HG03066 (cell line): ENCODE data around the gene VAC14.
A peak's percentile ranks its signal among the peaks of the same experiment; 100 is the strongest.
"Not testable (repeated sequence)": the region's sequence is repeated elsewhere in the genome, so short reads cannot be mapped to it uniquely, and the experiment has no call there.

ENCODE experiments used
- ATAC-seq: cut with Tn5 transposase; IDR thresholded peaks from one replicate; pipeline ENCODE4 v1.9.1; 2021; ENCODE audit warnings: low read depth; ENCODE audit not compliant: unreplicated experiment

The VAC14 gene

DNA sequence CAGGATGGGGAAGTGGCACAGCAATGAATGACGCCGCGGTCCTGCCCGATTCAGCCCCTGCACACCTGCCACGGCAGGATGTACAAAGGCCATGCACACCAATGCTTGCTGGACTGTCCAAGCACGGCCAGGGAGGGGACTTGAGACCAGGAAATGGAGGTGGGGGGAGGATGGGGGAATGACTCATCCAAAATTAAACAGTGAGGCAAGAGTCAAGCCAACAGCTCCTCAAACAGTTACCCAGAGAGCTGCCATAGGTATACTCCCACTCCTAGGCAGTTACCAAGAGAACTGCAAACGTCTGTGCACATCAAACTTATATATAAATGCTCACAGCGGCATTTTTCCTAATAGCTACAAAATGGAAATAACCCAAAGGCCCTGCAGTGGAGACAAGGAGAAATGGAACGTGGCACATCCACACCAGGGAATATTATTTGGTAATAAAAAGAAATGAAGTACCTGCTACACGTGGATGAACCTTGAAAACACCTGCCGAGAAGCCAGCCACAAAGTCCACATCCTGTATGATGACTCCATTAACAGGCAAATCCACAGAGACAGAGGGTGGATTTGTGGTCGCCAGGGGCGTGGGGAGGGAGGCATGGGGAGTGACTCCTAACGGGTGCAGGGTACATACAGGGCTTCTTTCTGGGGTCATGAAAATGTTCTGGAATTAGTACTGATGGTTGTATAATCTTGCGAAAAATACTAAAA, 54.1 kb downstream of the VAC14 start:
- ATAC-seq: no peak

DNA sequence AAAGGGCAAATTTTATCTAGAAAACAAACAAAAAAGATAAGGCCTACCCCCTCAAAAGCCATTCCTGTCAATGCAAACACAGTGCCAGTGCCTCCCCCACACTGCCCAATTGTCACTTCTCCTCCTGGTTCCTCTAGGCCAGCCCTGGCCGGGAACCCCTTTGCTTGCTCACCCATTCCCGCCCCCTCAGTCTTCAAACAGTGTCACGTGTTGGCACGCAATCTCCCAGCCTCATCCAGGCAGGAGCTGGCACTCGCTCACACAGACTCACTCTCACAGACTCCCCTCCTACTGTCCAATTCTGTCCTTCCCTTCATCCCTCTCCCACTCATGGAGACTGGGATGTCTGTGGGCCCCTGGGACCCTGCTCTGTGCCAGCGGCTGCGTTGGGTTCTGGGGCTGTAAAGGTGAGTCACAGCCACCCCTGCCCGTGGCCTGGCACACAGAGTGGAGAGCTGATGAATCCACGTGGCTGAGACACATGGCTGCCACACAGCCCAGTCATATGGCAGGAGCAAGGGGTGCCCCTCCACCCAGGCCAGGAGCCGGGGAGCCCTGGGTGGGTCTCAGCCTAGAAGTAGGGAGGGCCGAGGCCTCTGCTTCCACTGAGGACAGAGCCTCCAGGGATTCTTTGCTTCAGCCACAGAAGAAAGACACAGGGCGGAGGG, 54.8 kb downstream of the VAC14 start:
- ATAC-seq: no peak

DNA sequence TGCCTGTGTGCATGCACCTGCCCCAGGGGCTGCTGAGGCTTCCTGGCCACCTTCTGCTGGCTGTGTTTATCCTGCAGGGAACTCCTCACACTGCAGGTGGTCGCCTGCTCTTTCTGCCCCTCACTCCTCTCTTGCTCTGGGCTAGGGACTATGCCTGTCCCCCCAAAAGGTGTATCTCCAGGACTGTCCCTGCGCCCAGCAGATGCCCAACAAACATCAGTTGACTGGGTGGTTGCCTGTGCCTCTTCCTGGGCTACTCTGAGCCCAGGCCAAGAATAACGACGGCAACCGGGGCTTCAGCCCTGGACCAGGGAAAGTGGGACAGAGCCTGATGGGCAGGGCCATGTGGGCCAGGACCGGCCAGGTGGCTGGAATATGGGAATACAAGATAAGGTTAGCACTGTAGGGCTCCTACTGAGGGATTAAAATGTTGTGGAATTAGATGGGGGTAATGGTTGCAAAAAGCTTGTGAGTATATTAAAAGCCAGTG, 55.4 kb downstream of the VAC14 start:
- ATAC-seq: no peak

DNA sequence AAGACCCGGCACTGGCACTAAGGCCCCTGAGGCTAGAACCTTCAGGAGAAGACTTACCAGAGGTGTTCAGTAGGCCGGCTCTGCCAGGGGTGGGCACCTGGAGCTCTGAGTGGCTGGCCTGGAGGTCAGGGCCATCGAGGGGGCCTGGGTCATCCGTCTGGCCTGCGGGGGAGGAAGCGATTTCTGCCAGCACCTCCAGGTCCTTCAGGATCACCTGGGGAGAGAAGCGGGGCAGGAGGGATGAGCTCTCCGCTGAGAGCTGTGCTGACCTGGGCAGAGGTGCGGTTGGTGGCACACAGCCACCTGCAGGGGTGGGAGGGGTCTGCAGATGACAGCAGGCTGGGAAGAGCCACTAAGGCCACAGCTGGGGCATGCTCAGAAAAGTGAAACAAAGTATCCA, 56.6 kb downstream of the VAC14 start:
- ATAC-seq: no peak

DNA sequence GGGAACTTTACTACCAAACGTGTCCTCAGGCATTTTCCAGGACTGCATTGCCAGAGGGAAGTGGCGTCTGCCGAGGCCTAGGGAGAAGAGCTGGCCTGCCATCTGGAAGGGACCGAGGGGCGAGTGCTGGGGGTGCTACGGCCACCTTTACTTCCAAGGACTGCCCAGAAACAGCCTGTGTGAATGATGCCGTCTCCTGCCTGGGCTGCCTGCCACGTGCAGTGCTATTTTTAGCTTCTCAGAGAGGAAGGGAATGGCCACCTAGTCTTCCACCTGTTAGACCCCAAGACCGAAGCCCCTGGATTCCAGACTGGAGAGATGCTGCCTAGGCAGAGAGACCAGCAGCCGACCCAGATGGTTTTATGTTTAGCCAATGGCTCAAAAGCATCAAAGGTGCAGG, 57.2 kb downstream of the VAC14 start:
- no peak for ATAC-seq

DNA sequence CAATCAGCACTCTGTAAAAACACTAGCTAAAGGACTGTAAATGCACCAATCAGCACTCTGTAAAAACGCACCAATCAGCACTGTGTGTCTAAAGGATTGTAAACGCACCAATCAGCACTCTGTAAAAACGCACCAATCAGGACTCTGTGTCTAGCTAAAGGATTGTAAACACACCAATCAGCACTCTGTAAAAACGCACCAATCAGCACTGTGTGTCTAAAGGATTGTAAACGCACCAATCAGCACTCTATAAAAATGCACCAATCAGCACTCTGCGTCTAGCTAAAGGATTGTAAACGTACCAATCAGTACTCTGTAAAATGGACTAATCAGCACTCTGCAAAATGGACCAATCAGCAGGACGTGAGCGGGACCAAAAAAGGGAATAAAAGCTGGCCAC, 58.0 kb downstream of the VAC14 start:
- not testable (repeated sequence) for ATAC-seq

DNA sequence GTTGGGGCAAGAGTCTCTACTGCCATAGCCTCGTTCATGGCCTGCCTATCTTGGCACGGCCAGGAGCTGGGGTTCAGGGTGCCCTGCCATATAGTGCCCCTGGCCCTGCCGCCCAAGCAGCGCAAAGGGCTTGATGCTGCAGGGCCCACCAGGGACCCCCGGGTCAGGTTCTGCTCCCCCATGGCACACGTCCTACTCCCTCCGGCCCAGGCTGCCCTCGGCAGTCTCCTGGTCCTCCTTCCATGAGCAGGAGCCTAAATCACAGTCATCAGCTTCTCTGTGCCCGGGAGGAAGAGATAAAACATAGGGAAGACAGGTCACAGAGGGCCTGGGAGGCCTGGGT, 59.2 kb downstream of the VAC14 start:
- no peak for ATAC-seq

DNA sequence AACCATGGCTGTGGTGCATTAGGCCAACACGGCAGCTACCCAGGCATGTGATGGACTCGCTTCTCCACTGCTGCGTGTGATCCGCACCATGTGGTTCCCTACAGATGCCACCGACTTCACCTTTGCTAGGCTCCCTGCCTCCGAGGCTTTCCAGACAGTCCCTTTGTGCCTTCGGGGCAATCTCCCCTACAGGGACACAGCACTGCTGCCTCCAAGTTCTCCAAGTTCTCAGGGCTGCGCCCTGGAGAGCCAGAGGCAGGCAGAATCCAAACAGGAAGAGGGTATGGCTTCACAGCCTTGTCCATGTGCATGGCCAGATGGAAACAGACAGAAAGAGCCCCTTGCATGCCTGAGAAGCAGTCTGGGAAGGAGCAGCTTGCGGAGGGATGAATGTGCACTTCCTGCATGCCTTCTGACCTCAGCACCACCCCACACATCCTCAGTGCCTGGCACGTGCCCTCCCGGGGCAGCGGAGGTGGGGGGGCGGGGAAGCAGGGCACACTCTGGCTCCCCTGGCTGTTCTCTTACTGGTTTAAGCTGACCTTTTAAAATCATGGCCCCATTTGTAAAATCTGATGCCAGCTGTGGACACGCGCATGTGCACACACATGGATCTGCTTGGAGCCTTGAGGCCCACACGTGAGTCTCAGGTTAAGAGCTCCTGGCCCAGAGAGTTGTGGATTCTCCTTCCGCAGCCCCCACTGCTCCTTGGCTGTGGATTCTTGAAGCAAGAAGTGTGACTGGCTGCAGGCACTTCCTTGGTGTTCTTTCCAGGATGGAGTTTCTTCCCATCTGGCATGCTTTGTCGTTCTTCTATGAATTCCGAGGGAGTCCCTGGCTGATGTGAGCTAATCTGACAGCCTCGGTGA, 59.8 kb downstream of the VAC14 start:
- no peak for ATAC-seq

DNA sequence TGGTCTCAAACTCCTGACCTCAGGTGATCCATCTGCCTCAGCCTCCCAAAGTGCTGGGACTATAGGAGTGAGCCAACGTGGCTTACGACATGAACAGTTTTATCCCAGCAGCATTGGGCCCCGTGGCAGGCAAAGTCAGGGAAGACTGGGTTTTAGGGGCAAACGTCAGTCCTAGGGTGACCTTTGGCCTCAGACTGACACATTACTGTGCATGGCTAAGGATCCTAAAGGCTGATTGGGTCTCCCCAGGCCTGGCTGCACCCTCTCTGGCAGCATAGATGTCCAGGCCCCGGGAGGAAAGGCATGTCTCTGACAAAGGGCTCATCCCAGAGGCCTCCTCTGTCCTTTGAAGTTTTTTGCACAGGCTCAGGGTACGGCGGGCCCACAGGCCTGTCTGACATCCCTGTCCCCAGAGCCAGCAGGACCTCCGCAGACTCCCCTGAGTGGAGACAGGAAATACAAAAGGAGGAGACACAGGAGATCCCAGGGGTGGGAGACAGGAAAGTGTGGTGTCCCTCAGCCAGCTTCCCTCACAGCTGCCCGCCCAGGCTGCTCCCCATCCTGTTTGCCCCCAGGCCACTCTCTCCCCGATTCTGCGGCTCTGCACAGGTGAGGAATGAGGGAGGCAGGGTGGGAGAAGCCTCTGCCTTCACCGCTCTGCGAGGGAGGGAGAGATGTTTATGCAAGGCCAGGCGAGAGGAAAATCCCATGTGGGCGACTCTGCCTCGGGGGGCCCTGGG, 60.6 kb downstream of the VAC14 start:
- no peak for ATAC-seq

DNA sequence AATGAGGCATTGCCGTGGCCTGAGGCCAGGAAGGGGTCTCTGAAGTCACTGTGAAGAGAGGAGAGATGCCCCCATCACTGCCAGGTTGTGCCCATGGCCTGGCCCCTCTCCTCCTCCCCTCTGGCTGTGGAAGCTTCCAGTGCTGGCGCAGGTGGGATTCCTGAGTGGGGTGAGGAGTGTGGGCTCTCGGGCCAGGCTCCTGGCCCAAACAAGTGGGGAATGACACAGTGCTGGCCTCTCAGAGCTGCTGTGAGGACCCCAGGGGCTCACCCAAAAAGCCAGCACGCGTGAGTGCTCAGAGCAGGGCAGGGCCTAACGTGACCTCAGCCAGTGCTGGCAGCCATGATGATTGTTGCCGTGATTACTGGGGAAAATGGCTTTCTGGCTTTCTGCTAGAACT, 61.6 kb downstream of the VAC14 start:
- no peak for ATAC-seq

DNA sequence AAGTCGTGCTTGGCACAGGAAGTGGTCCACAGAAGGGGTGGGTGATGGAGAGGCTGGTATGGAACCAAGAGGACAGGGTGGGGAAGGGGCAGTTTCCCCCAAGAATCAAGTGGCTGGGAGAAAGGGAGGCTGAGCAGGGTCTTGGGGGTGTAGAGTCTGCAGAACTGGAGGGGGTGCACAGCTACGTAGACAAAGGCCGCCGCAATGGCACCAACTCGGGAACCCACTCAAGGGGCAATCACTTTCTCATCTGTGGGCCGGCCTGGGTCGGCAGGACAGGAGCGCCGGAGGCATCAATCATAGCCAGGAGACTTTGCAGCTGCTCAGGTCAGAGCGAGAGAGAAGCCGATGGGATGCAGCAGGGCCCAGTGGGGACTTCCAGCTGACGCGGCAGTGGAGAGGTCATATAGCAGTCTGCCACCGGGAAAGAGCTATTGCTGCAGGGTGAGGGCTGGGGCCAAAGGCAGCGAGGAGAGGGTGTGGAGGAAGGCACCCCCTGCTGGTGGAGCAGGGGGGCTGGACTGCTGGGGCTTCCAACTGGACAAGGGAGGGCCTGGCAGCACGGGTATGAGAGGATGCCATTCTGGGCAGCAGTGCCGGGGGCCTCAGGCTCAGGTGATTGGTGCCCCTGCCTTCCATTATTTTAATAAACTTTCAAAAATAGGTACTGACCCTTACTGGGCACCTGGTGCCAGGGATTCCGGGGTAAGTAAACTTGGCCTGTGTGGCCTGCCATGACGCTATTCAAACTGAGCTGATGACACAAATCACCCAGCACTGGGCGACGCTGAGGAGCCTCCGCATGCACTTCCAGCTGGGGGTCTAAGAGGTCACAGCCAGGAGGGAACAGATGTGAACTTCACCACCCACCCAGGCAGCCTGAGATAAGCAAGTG, 62.6 kb downstream of the VAC14 start:
- no peak for ATAC-seq

DNA sequence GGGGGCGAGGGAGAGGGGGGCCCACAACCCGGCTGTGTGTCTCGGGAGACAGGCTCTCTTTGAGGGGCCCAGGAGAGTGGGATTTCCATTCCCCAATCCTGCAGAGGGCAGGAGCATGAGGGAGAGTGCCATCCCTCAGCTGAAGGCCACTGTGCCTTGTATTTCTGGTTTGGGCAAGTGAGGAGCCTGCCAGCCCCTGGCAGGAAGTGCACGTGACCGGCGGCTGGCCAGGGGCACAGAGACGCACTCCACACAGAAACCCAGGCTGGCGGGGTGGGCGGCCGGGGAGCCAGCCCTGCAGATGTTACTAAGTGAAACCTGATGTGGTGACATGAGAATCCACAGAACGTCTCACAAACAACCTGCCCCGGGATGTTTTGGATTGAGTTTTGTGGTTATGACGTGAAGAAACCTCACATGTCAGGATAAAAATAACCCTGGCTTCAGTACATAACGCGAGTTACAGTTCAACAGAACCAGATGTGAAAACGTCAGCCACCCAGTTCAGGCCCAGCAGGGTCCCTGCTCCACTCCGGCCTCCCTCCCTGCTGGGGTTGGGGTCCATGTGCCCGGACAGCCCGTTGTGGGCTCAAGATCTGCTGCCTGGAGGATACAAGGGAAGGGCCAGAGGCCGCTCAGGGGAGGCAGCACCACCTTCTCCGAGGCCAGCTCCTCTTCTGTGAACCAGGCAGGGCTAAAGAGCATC, 63.4 kb downstream of the VAC14 start:
- peak; percentile 90 for ATAC-seq

DNA sequence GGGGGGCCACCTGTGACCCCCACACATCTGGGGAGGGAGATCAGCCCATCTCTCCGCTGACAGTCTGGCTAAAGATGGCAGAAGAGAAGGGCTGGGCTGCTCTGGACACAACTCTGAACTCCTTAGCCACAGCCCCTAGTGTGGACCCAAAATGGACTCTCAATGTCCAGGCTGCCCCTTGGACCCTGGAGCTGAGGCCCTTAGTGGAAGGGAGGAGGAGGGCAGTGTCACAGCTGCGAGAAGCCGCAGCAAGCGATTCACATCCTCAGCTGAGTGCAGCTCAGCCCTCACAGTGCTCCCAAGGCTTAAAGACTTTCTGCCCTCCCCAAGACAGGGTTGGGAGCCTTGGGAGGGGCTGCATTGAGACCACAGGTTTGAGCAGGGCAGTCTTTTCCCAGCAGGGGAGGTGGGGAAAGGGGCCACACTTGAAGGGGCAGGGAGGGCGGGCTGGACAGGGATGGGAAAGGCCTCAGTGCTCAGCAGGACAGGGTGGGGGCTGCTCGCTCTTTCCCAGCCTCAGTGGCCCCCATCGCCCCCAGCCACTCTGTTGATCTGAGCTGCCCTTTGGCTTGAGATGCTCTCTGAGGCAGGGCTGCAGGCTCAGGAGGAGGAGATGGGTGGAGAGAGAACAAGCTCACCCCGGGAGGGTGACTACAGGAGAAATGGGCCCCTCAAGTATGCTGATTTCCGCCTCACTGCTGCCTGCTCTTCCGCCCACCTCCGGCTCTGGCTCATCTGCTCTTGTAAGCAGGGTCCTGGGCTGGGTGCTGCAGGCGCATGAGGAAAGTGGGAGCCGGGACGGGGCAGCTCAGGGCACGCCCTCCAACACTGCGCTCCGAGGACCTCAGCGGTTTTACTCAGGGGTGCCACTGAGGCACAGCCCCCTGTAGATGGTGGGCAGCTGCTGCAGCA, 64.2 kb downstream of the VAC14 start:
- no peak for ATAC-seq

DNA sequence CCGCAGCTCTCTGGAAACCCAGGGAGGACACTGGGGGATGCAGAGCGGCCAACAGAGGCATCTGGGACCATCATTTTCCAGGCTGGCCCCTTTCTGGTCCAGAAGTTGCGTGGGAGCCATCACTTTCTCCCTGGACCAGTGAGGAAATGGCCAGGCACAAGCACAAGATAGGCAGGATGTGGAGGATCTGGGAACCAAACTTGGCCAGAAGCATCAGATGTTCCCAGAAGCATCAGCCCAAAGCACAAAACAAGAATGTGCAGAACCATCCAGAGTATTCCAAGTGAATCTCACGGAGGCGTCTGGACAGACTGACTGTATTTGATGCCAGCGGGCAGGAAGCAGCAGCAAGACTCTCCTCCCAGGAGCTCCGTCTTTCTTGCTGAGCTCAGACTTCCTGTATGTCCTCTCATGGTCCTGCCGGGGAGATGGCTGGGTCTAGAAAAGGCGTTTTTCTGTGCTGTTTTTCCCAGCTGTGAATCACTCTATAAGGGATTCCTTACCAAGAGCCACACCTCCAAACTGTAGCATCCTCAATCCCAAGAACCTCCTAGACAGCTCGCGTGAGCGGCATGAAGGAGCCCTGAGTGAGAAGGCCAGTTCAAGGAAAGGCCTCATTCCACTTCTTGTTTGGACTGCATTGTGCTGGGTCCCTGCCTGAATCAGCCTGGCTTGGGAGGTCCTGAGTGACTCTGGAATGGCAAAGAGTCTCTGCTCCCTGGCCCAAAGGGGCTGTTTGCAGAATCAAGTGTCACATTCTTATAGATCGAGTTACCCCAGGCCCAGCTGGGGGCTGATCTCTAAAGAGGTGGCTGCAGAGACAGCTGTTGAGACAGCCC, 65.6 kb downstream of the VAC14 start:
- ATAC-seq: no peak

DNA sequence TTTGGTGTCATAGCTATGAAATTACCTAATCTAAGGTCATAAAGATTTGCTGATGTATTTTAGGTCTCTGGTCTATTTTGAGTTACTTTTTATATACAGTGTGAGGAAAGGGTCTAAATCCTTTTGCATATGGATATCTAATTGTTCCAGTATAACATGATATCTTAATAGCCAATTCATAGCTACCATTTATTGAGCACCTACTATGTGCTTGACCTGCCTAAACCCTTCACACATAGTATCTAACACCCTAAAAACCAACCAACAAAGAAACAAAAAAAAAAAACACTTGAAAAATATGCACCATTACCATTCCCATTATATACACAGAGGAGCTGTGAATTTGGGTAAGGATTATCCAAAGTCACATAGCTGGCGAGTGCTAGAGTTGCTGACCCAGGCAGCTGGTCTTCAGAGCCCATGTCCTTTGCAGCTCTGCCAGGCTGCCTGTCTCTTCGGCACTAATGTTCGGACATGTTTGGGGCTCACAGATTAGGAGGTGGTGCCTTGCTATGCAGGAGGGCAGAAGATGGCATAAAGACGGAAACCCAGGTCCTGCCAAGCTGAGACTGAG, 66.3 kb downstream of the VAC14 start:
- no peak for ATAC-seq

DNA sequence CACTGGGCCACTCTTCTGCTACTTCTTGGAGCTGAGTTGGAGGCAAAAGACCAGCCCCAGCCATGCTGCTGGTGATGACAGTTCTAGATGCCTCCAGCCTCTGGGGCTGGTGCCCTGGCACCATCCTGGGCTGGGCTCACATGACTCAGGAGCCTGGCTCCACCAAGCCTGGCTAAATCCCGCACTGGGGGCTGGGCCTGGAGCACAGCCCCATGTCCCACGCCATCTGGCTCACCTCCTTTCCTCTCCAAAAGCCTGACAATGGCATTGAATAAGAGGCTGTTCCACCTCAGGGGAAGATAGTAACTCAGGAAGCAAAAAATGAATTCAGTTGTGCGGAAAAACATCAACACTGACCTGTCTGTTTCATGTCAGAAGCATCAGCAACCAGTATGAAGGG, 70.0 kb downstream of the VAC14 start:
- no peak for ATAC-seq

DNA sequence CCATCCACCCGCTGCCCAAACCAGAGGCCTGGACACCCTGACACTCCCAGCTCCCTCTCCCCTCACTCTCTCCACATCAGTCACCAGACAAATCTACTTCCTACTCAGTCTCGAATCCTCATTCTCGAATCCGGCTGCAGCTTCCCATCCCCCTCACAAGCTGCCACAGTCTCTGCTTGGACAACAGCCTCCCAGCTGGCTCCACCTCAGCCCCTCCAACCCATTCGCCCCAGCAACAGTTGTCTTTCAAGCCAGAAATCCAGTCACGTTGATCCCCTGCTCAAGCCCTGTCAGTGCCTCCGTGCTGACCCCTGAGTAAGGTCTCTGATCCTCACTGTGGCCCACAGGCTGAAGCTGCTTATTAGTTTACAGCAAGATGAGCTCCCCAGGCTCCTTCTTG, 70.9 kb downstream of the VAC14 start:
- no peak for ATAC-seq
